Effector CD8-positive, alpha-beta T cell (primary cell): Measurements from ENCODE around the gene CSMD2.

ENCODE experiments used
- DNase-seq: peaks from one replicate; lab custom pipeline; 2025; lab: John Stamatoyannopoulos, UW

The CSMD2 gene

GRCh38 chr1:33902486-33903209 lies 262.4 kb downstream of the CSMD2 start:
- DNase-seq: no peak

DNA sequence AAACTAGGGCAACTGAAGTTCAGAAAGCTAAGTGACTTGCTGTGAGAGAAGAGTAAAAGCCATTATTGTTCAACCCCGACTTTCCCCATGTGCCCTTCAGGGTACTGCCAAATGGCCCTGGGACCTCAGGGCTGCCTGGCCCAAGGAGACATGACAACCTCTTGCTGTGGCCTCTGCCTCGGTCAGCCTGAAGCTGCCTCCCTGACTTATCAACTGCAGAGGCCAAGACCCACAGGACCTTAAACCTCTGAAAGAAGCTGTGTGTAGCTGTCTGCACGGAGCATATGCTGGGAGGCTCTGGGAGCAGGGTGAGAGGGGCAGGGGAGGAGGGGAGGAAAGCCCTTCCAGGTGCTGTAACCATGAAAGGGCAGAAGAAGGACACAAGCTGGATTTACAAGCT lies 265.3 kb downstream of the CSMD2 start:
- no peak for DNase-seq

- DNase-seq: no peak
These were observed 266.1 kb downstream of the CSMD2 start for GRCh38 chr1:33898881-33899280.

GRCh38 chr1:33898406-33898805 lies 266.6 kb downstream of the CSMD2 start:
- no peak for DNase-seq

DNA sequence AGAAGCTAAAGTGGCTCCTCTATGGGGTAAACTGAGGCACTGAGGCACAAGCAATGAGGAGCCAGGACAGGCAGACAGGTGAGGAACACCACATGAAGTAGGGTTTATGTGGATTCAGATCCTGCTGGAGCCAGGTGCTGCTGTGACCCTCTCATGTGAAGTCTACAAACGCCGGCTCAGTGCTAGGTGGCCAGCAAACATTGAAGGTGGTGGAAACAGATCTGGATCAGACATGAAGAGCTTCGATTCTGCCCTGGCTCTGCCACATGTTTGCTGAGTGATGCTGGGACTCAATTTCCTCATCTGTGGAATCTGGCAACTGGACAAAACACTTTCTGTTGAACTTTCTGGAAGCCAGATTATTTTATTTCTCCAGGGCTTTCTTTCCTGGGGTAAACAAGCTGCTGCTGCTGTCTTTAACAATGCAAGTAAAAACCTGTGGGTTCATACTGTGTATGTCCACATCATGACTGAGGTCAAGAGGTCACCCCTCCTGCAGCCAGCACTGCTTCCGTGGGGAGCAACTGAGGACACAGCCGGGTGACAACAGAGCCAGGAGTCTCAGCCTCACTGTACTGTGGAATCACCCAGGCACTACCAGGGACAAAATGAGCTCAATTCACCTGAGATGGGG lies 267.8 kb downstream of the CSMD2 start:
- DNase-seq: no peak

DNA sequence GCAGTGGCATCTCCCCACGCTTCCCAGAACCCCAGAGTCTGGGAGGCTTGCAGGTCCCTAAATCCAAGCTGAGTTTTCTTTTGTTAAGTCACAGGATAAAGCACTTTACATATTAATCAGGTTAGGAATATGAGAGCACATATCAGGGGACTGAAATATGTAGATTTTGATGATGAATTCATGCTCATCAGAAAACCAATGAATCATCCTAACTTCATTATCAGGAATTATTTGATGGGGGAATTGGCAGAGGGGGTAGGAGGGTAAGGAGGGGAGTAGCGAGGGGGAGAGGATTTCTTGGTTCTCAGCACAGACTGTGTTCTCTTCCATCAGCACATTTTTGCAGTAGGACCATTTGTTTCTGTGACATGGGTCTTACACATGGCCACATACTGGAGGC lies 269.1 kb downstream of the CSMD2 start:
- no peak for DNase-seq

- DNase-seq: no peak
These were observed 269.6 kb downstream of the CSMD2 start for GRCh38 chr1:33895396-33895795.

DNA sequence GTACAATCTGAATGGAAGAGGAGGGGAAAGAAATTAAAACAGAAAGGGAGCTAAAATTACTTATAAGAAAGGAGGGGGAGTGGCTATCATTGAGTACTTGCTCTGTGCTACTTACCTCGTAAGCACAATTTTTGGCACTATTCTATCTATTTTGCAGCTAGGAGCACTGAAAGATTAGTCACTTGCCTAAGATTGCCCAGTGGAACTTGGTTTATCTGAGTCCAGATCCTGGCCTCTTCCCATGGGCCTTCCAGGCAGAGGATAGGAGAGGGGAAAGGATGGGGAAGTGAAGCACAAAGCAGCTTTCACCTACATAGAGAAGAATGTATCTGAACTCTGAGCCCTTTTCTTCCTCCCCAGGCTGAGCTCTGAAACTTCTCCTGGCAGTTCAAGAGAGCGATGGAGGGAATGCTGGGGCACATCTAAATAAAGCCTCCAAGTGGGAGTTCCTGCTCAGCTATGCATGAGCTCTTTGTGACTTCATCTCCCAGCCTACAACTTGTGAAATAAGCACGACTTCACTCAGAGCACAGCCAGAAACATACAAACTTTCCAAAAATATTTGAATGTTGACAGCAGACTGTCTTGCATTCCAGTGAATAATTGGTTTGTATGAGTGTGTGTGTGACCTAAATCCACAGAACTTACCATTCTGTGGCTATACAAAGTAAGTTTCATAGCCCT lies 271.7 kb downstream of the CSMD2 start:
- DNase-seq: no peak

- DNase-seq: no peak
These were observed 278.5 kb downstream of the CSMD2 start for GRCh38 chr1:33886496-33886895.

DNA sequence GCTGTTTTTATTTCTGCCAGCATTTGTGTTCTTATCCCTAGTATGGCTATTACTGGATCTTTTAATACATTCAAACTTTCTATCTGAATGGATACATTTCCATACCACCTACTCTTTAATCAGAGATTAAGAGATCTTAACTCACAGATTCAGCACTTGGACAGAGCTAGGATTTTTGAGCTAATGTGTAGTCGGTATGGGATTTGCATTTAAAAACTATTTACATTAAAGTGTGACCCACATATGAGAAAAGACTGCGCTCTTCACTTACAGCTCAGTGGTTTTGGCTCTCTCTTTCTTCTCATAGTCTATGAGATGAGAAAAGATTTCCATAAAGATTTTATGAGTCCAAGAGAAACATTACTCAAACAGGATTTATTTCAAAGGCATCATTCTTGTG lies 284.7 kb downstream of the CSMD2 start:
- no peak for DNase-seq

DNA sequence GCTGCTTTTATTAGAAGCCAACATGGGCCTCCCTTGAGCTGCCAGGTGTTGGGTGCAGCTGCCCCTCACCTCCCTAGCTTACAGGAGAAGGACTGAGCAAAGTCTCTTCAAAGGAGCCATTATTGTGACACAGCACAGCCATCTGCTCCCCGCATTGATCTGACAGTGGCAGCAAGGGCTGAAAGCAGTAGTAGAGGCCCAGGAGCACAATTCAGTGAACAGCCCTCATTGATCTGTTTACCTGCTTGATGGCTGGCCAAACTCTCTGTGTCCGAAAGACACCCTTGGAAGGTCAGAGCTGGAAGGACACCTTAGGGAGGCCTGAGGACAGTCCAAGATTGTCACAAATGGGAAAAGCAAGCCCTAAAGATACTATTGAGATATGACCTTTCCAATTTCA lies 286.6 kb downstream of the CSMD2 start:
- DNase-seq: no peak

DNA sequence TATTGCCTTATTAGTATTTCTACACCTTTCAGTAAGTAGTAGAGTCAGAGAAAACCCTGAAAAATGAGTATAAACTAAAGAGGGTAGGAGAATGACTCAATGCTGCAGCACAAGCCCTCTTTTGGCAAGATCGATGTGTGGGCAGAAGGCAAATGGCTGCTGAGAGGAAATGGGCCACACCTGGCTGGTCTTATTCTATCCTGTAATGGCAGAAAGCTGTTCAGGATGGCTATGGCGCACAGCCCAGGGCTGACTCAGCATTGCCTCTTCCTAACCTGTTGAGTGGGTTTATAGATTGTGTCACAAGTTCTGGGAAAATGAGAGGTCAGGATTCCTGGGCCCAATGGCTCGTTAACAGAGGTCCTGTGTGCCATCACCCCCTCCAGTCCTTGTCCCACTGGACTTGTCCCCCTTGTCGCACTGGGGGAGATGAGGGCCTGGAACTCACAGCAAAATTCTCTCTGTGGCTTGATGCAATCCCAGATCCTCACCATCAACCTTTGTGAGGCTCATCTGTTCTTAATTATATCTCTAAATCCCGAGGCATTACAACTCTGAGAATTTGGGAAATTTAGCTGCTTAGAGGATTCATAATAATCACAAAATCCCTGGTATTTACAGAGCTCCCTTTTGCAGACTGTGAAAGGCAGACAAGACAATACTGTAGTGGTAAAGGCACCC lies 287.9 kb downstream of the CSMD2 start:
- DNase-seq: no peak

DNA sequence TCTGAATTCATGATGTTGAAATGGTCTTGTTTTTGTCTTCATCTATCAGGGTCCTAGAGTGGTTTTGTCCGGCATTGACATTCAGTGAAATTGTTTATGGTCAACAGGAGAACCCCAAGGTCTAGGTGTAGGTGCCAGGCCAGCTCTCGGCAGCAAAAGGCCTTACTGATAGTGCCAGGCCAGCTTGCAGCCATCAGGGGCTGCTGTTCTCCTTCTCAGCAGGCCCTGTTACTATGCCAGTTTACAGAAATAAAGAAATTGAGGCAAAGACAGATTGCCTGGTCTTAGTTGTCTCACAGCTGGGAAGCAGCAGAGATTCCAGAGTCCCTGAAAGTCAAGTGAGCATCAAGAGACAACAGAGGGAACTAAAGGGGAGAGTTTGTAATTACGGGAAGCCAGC lies 289.2 kb downstream of the CSMD2 start:
- DNase-seq: no peak

DNA sequence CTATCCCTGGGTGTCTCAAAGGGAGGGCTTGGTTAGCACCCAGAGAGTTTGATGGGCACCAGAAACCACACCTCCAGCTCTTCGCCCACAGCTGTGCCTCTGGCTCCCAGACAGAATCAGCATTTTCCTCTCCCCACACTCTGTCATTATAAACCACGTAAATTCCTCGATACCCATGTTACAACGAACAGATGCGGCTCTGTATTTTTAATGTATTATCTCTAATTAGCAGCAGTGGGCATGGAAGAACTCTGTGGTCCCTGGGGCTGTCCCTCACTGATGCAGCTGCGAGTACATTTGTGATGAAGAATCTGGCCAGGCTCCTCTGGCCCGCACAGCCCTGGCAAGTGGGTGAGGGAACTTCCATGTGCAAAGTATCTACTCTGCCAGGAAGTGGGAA lies 290.4 kb downstream of the CSMD2 start:
- no peak for DNase-seq

DNA sequence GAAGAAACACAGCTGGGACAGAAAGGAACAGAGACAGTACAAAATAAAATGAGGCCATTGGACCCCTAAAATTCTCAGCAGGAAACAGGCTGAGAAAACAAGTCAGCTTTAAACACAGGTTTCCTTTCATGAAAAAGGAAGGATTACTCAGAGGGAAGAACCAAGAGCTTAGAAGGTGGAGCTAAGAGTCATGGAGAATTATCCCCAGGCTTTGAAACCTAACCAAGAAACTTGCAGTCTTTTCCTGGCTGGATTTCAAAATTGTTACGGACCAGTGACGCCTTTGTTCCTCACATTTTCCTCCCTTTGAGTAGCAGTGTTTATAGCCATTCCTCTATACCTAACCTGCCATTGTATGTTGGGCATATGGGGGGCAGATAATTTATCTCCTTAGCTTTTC lies 292.3 kb downstream of the CSMD2 start:
- no peak for DNase-seq

- DNase-seq: no peak
These were observed 292.8 kb downstream of the CSMD2 start for GRCh38 chr1:33872275-33872674.

DNA sequence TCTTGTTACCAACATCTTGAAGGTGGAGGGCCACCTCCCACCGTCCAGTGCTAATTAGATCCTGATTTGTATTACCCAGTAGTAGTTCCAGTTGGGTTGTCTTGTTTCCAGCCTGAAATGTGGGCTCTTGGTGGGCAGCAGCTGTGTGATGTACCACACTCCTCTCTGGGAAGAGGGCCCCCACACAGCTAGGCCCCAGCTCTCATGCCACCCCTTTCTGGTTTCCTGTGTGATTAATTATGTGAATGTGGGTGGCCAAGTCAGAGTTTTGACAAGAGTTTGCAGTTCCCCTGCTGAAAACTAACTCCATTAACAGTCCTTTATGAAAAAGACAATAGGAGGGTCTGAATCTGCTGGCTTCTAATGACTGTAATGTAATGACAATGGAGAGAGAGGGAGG lies 297.3 kb downstream of the CSMD2 start:
- no peak for DNase-seq

DNA sequence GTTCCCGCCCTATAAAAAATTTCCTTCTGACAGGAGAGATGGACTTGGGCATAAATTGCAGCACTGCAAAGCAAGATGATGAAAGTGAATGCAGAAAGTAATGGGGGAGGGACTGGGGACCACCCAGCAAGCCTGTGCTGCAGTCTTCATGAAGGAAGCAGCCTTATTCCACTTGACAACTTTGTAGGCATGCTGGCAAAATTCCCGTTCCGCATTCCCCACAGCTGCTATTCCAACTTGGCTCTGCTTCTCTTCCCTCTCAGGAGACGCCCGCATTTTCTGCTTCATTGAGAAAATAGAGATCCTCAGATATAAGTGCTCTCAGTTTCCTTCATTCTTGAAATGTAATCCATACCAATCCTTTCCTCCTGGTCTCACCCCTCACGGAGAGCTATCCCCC lies 298.7 kb downstream of the CSMD2 start:
- no peak for DNase-seq

DNA sequence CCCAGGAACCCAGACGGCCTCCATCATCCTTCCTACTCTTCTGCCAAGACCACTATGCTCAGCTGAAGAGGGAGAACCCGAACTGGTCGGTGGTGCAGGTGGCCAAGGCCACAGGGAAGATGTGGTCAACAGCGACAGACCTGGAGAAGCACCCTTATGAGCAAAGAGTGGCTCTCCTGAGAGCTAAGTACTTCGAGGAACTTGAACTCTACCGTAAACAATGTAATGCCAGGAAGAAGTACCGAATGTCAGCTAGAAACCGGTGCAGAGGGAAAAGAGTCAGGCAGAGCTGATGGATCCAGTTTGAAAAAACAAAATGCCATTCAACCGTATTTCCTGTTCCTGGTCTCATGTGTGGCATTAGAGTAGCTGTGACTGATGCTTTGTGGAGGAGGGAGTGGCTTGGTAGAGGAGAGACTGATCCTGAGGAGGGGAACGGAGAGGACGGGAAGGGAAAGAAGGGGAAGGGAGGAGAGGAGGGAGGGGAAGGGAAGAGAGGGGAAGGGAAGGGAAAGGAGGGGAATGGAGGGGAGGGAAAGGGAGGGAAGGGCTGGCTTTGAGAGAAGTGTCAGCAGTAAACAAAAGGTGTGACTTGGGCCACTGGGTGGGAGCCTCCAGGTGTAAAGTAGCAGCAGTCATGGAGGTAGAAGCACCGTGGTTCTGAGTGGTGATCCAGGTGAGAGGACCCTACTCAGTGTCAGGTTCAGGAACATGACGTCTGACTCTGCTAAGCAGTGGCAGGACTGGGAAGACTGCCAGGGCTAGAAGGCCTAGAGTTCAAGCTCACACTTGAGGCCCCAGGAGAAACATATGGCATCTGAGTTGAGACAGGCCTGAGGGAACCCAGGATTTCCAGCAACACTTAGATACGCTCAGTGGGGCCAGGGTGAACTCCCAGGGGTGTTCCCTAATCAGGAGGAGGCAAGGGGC lies 300.3 kb downstream of the CSMD2 start:
- no peak for DNase-seq

DNA sequence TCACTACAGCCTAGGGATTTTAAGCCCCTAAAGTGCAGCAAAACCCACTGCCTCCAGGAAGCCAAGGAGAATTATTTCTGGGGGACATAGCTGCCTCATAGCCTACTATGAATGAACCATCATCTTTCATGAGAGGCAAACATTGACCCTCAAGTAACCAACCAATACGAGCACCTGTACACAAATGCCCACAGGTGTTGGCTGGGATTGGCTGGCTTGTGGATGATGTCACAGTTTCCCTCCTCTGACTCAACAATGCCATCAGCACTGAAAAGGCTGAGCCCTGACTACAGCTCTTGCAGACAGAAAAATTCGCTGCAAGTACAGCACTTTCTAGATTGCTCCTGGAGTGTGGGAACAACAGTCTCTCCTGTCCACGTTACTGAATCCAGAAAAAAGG lies 301.3 kb downstream of the CSMD2 start, which contains the start of gene HMGB4:
Gene HMGB4, plus strand, starts transcription at position 301 of the 400 bp plus-strand sequence. CDS start 113 bp downstream, outside the sequence.
- no peak for DNase-seq

GRCh38 chr1:33860671-33861070 lies 304.4 kb downstream of the CSMD2 start:
- DNase-seq: no peak
